SK-N-SH (cell line): ENCODE data around the gene IL4R. TPM values are rescaled to one million over a fixed set of nuclear protein-coding genes. Genes with fewer than 3 reads are reported as not detected.

Experiments used
- CTCF ChIA-PET: fragments of 300-600, 350-600 bp; formaldehyde crosslinking; extraction: SDS; loops from one replicate; lab custom pipeline; 2021; lab: Yijun Ruan, JAX
- POLR2A ChIA-PET: fragments of 350-600 bp; sonication (Branson Sonifier 250); formaldehyde crosslinking; extraction: SDS; loops from one replicate; lab custom pipeline; 2020; ENCODE audit warnings: antibody characterized with exemption, inconsistent platforms; lab: Yijun Ruan, JAX
- DNase-seq: peaks from one replicate; pipeline ENCODE4 v3.0.0; 2012
- H2AFZ ChIP-seq: fragments of 200-600 bp; sonication (generic); 2 replicates; pipeline ENCODE4 v1.8.1; 2016; ENCODE audit warnings: antibody characterized with exemption, mild to moderate bottlenecking, low read depth
- H3F3A ChIP-seq: fragments of 200-600 bp; sonication (generic); replicated peaks from 2 replicates; pipeline ENCODE3; 2016; ENCODE audit warnings: antibody characterized with exemption, mild to moderate bottlenecking; ENCODE audit not compliant: insufficient read depth
- H3K27ac ChIP-seq, 2 experiments: fragments of 200-500 bp in 1 of 2; fragments of 200-600 bp in 1 of 2; sonication (Bioruptor generic) in 1 of 2; sonication (generic), shearing (Covaris generic) in 1 of 2; 2 replicates each; pipeline versions ENCODE4 v1.5.1 to v1.6.1; 2014 to 2016; ENCODE audit warnings: low read depth in 2 of 2, inconsistent platforms in 1 of 2, low read length in 1 of 2, mild to moderate bottlenecking in 1 of 2, mixed read lengths in 1 of 2
- H3K27me3 ChIP-seq: fragments of 200-600 bp; sonication (generic), shearing (Covaris generic); 2 replicates; pipeline ENCODE4 v1.6.1; 2016; ENCODE audit warnings: mixed run types; ENCODE audit not compliant: insufficient read depth
- H3K36me3 ChIP-seq, 2 experiments: fragments of 200-500 bp in 1 of 2; fragments of 200-600 bp in 1 of 2; sonication (Bioruptor generic) in 1 of 2; sonication (generic) in 1 of 2; replicated peaks in 1 of 2; 2 replicates each; pipeline versions ENCODE3 to v1.5.1; 2014 to 2016; ENCODE audit warnings: low read length in 1 of 2, mild to moderate bottlenecking in 1 of 2; ENCODE audit not compliant: insufficient read depth in 2 of 2, control insufficient read depth in 1 of 2
- H3K4me1 ChIP-seq, 2 experiments: fragments of 200-500 bp in 1 of 2; fragments of 200-600 bp in 1 of 2; sonication (Bioruptor generic) in 1 of 2; sonication (generic), shearing (Covaris generic) in 1 of 2; 2 replicates each; pipeline versions ENCODE4 v1.5.1 to v1.6.1; 2014 to 2016; ENCODE audit warnings: low read depth in 1 of 2, low read length in 1 of 2, mixed run types in 1 of 2; ENCODE audit not compliant: insufficient read depth in 2 of 2, control insufficient read depth in 1 of 2
- H3K4me2 ChIP-seq: fragments of 200-600 bp; sonication (generic), shearing (Covaris generic); 2 replicates; pipeline ENCODE4 v1.6.1; 2017; ENCODE audit warnings: mixed run types
- H3K4me3 ChIP-seq, 2 experiments: fragments of 200-500 bp in 1 of 2; fragments of 200-600 bp in 1 of 2; sonication (Bioruptor generic) in 1 of 2; sonication (generic), shearing (Covaris generic) in 1 of 2; 2 replicates each; pipeline versions ENCODE4 v1.5.1 to v1.8.1; 2014 to 2016; ENCODE audit warnings: low read depth in 2 of 2, inconsistent platforms in 1 of 2, low read length in 1 of 2, mild to moderate bottlenecking in 1 of 2, mixed read lengths in 1 of 2, moderate library complexity in 1 of 2
- H3K79me2 ChIP-seq: fragments of 200-600 bp; sonication (generic); 2 replicates; pipeline ENCODE4 v1.8.1; 2017; ENCODE audit warnings: mild to moderate bottlenecking; ENCODE audit not compliant: insufficient read depth
- H3K9ac ChIP-seq: fragments of 200-600 bp; sonication (generic); 2 replicates; pipeline ENCODE4 v1.6.1; 2017; ENCODE audit warnings: mixed run types
- H3K9me2 ChIP-seq: fragments of 200-600 bp; sonication (generic); 2 replicates; pipeline ENCODE4 v1.6.1; 2017; ENCODE audit warnings: mixed run types
- H3K9me3 ChIP-seq: fragments of 200-600 bp; sonication (generic); 2 replicates; pipeline ENCODE4 v1.6.1; 2017; ENCODE audit warnings: mixed run types, mild to moderate bottlenecking, moderate library complexity
- H4K20me1 ChIP-seq: fragments of 200-600 bp; sonication (generic); 2 replicates; pipeline ENCODE4 v1.6.1; 2017; ENCODE audit warnings: mild to moderate bottlenecking, mixed run types; ENCODE audit not compliant: insufficient read depth
- CHD2 ChIP-seq: fragments of 150-350 bp; IDR thresholded peaks from 2 replicates; pipeline ENCODE4 v1.6.1; 2018; ENCODE audit warnings: low read length; ENCODE audit not compliant: partially characterized antibody
- EP300 ChIP-seq, 2 experiments: IDR thresholded peaks; 2 replicates each; pipeline versions ENCODE4 v1.4.0 to v1.6.1; 2012; ENCODE audit warnings: borderline replicate concordance in 1 of 2, low read depth in 1 of 2, low read length in 1 of 2
- EZH2phosphoT487 ChIP-seq: fragments of 200-600 bp; sonication (generic); IDR thresholded peaks from 2 replicates; pipeline ENCODE4 v1.6.1; 2017; ENCODE audit warnings: low read depth, mixed run types, mild to moderate bottlenecking, antibody characterized with exemption, moderate library complexity, borderline replicate concordance
- FOSL2 ChIP-seq: IDR thresholded peaks from 2 replicates; pipeline ENCODE4 v1.4.0; 2012; ENCODE audit warnings: low read depth, mild to moderate bottlenecking, moderate library complexity, borderline replicate concordance
- FOXM1 ChIP-seq: IDR thresholded peaks from 2 replicates; pipeline ENCODE4 v1.4.0; 2012; ENCODE audit warnings: low read depth, mild to moderate bottlenecking
- GABPA ChIP-seq: IDR thresholded peaks from 2 replicates; pipeline ENCODE4 v1.4.0; 2012; ENCODE audit warnings: low read depth, mild to moderate bottlenecking
- GATA2 ChIP-seq: sonication (generic); formaldehyde crosslinking; IDR thresholded peaks from 2 replicates; pipeline ENCODE4 v1.5.0; 2020; ENCODE audit warnings: mild to moderate bottlenecking, missing genetic modification reagents
- IRF3 ChIP-seq: fragments of 150-350 bp; IDR thresholded peaks from 2 replicates; pipeline ENCODE4 v1.6.1; 2016; ENCODE audit warnings: mild to moderate bottlenecking, low read depth, low read length
- JUND ChIP-seq: IDR thresholded peaks from 2 replicates; pipeline ENCODE4 v1.4.0; 2012
- MAX ChIP-seq: IDR thresholded peaks from 2 replicates; pipeline ENCODE4 v1.4.0; 2012; ENCODE audit warnings: low read depth
- NRF1 ChIP-seq: IDR thresholded peaks from 2 replicates; pipeline ENCODE4 v1.6.1; 2012; ENCODE audit warnings: low read depth, mild to moderate bottlenecking, low read length
- RAD21 ChIP-seq: IDR thresholded peaks from 2 replicates; pipeline ENCODE4 v1.6.1; 2012; ENCODE audit warnings: mild to moderate bottlenecking, low read length
- RCOR1 ChIP-seq: fragments of 150-350 bp; IDR thresholded peaks from 2 replicates; pipeline ENCODE4 v1.6.1; 2017; ENCODE audit warnings: antibody characterized with exemption, low read length
- RFX5 ChIP-seq: IDR thresholded peaks from 2 replicates; pipeline ENCODE4 v1.6.1; 2012; ENCODE audit warnings: mild to moderate bottlenecking, improper control_type of control experiment, low read length
- SIN3A ChIP-seq: IDR thresholded peaks from 2 replicates; pipeline ENCODE4 v1.6.1; 2012; ENCODE audit warnings: low read depth, mild to moderate bottlenecking, low read length, moderate library complexity, borderline replicate concordance
- SMC3 ChIP-seq: IDR thresholded peaks from 2 replicates; pipeline ENCODE4 v1.6.1; 2012; ENCODE audit warnings: low read depth, low read length, improper control_type of control experiment
- TCF12 ChIP-seq: IDR thresholded peaks from 2 replicates; pipeline ENCODE4 v1.4.0; 2012
- USF2 ChIP-seq: fragments of 150-350 bp; IDR thresholded peaks from 2 replicates; pipeline ENCODE4 v1.6.1; 2017; ENCODE audit warnings: antibody characterized with exemption, low read length, low read depth, borderline replicate concordance
- YY1 ChIP-seq: IDR thresholded peaks from 2 replicates; pipeline ENCODE4 v1.4.0; 2012; ENCODE audit warnings: low read depth, mild to moderate bottlenecking
- ZBTB33 ChIP-seq: IDR thresholded peaks from 2 replicates; pipeline ENCODE4 v1.4.0; 2012; ENCODE audit warnings: low read depth, borderline replicate concordance
- WGBS: methylation state at CpG from one replicate; pipeline ENCODE4 v1.1.6; 2017; ENCODE audit warnings: low lambda C conversion rate; 5-methylcytosine and 5-hydroxymethylcytosine counted together
- polyA plus RNA-seq, 3 experiments: library from polyadenylated mRNA; depleted of rRNA; stranded (reverse); fragments of >200 nt; gene quantifications; 2 replicates each; pipeline ENCODE4 v1.2.3, GENCODE V29; 2012

The IL4R gene
- polyA plus RNA-seq, 1 of the 3 experiments (the other 2 are of a cell fraction), result 16.1 TPM

GRCh38 chr16:27324851-27325301, 11.1 kb downstream of the IL4R start:
- DNase-seq, result no peak
- POLR2A ChIA-PET, result no interaction called here
- CTCF ChIA-PET, result no interaction called here

More at GRCh38 chr16:27324851-27325301, 11.1 kb downstream of the IL4R start:
- no peak overlapping the region for H3K9ac ChIP-seq
- H3K27ac ChIP-seq, result no peak overlapping the region
- H3K9me2 ChIP-seq, result no peaks in the 10 kb centered on the region
- H3K4me1 ChIP-seq, result peaks cover 0 to 17% of the 10 kb centered on the region in 2 experiments; a peak in 3 of 4 replicates
- no peak overlapping the region for H3K4me2 ChIP-seq
- TF ChIP-seq JUND, result no peak
- no peak for TF ChIP-seq SMC3
- TF ChIP-seq EP300 (IDR thresholded peaks at IDR 0.05; ENCODE audit: borderline replicate concordance in 1 of 2, low read depth in 1 of 2, low read length in 1 of 2), result no peak
- no peak for TF ChIP-seq NRF1
- TF ChIP-seq IRF3, result no peak
- TF ChIP-seq GATA2 (CRISPR knock-in tag), result no peak
- TF ChIP-seq ZBTB33, result no peak
- no peak for TF ChIP-seq RAD21
- TF ChIP-seq CHD2, result no peak
- no peak for TF ChIP-seq EZH2phosphoT487
- no peak for TF ChIP-seq RCOR1
- no peak for TF ChIP-seq FOSL2
- TF ChIP-seq YY1, result no peak
- TF ChIP-seq RFX5, result no peak
- no peak for TF ChIP-seq SIN3A
- no peak for TF ChIP-seq MAX
- TF ChIP-seq GABPA, result no peak
- no peak for TF ChIP-seq FOXM1
- no peak for TF ChIP-seq USF2
- no peak for TF ChIP-seq TCF12
- H4K20me1 ChIP-seq, result 0 out of 2 replicates have a peak, but pooled peaks cover 2% of the 10 kb centered on the region
- H3K4me3 ChIP-seq, result no peak overlapping the region
- peaks cover 89% of the 10 kb centered on the region for H3K79me2 ChIP-seq
- H3K36me3 ChIP-seq, result no peaks in the 10 kb centered on the region
- WGBS, result 92% methylated on average over 11 of the region's 12 CpGs
- H2AFZ ChIP-seq, result no peak overlapping the region
- H3F3A ChIP-seq, result peaks cover 7% of the 10 kb centered on the region
- no peaks in the 10 kb centered on the region for H3K9me3 ChIP-seq
- H3K27me3 ChIP-seq, result no peaks in the 10 kb centered on the region
